NCI-H146 treated with DMSO at 0.1 percent for 48 hours (cell line): ENCODE data around the gene HES6.
"Not testable (repeated sequence)": the region's sequence is repeated elsewhere in the genome, so short reads cannot be mapped to it uniquely, and the experiment has no call there.

Experiments used
- DNase-seq: peaks from one replicate; lab custom pipeline; 2025; ENCODE audit not compliant: unreplicated experiment; lab: John Stamatoyannopoulos, UW

Gene HES6

DNA sequence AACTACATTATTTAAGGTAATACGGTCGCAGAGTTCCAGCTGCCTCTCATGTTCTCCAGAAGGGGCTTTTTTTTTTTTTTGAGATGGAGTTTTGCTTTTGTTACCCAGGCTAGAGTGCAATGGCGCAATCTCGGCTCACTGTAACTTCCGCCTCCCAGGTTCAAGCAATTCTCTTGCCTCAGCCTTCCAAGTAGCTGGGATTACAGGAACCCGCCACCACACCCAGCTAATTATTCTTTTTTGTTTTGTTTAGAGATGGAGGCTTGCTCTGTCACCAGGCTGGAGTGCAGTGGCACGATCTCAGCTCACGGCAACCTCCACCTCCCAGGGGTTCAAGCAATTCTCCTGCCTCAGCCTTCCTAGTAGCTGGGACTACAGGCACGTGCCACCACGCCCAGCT is 33.6 kb upstream of the HES6 start:
- DNase-seq: not testable (repeated sequence)

- DNase-seq: no peak
These were observed 32.3 kb upstream of the HES6 start for GRCh38 chr2:238272156-238272555.

- DNase-seq: not testable (repeated sequence)
These were observed 31.8 kb upstream of the HES6 start for GRCh38 chr2:238271686-238272085.

GRCh38 chr2:238271061-238271554 is 31.3 kb upstream of the HES6 start:
- DNase-seq: no peak

DNA sequence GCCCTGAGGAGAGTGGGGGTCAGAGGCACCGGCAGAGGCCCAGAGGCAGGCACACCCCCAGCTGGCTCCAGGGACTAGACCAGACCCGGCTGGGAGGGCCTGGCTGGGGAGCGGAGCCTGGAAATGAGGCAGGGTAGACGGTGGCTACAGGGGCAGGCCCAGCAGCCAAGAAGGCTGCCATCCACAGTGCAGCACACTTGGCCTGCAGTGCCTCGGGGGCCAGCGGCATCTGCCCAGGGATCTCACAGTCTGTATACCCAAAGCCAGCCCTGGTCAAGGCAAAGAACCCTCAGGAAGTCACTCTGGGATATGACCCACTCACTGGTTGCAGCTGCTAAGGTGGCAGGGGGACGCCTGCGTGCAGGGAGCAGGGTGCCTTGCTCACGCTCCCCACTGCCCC is 30.8 kb upstream of the HES6 start:
- no peak for DNase-seq

DNA sequence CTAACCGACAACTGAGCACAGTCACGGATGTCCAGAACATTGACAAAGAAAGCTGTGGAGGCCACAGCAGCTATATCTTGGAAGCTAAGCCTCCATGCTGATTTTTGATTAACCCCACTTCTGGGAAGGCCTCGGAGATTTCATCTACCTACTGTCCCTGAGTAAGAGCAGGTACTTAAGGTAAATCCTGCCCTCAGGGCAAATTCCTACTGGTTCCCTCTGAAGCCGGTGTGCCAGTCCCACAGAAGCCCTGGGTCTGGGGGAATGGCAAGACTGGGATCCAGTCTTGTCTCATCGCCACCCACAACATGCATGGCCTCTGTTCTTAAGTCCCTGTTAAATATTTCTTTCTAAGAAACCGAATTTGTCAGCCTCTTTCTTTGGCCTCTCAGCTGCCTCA is 29.9 kb upstream of the HES6 start:
- no peak for DNase-seq

GRCh38 chr2:238267884-238268680 is 28.2 kb upstream of the HES6 start:
- DNase-seq: no peak

GRCh38 chr2:238267341-238267710 is 27.5 kb upstream of the HES6 start:
- DNase-seq: no peak

DNA sequence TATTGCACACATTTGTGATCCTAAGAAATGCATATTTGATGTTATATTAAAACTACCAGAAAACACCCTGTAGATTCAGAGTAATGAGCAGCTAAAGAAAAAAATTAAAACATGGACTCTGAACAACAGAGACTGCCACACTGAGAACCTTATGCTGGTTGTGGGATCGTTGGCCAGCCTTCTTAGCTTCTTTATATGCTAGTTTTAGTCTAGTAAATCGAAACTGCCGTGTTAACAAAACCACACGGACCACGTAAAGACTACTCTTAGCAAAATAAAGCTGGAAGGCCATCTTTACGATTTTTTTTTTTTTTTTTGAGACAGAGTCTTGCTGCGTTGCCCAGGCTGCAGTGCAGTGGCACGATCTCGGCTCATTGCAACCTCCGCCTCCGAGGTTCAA is 25.8 kb upstream of the HES6 start:
- DNase-seq: no peak

DNA sequence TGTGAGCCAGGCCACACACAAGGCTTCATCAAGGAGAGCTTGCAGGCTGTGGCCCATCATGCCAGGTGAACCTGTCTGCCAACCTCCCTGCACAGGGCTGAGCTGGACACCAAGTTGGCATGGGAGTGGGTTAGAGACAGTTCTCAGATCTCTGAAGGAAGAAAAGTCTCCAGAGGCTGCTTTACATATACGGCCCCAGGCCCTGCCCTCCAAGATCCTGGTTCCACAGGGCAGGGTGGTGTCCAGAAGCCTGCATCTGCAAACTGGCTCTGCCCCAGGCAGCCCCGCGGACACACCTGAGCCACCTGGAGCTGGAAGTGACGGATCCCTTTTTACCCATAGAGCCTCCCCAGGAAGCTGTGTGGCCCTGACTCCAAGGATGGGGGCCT is 24.2 kb upstream of the HES6 start:
- DNase-seq: no peak

GRCh38 chr2:238263204-238264071 is 23.6 kb upstream of the HES6 start:
- peak; percentile 25 for DNase-seq

DNA sequence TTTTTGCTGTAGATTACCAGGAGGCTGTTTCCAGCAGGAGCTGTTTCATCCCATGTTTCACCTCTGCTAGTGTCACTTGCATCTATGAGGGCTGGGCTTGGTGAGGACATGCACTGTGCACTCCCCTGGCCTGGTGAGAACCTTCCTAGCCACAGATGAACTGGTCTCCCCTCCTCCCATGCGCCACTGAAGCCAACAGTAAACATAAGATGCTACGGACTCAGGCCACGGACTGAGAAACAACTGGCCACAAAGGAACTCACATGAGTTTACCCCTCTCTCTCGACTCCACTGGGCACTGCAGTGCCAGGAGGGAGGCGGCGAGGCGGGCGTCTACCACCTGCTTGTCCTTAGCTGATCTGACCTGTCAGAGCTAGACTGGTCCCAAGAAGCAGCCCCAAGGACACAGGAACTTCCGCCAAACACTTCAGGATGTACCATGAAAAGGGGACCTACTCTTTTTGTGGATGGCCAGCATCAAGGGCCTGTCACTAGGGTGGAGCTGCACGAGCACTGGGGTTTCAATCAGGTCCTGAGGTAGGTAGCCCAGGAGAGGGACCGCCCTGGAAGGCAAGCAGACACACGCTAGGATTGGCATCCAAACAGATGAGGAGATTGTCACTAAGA is 22.8 kb upstream of the HES6 start:
- DNase-seq: no peak

DNA sequence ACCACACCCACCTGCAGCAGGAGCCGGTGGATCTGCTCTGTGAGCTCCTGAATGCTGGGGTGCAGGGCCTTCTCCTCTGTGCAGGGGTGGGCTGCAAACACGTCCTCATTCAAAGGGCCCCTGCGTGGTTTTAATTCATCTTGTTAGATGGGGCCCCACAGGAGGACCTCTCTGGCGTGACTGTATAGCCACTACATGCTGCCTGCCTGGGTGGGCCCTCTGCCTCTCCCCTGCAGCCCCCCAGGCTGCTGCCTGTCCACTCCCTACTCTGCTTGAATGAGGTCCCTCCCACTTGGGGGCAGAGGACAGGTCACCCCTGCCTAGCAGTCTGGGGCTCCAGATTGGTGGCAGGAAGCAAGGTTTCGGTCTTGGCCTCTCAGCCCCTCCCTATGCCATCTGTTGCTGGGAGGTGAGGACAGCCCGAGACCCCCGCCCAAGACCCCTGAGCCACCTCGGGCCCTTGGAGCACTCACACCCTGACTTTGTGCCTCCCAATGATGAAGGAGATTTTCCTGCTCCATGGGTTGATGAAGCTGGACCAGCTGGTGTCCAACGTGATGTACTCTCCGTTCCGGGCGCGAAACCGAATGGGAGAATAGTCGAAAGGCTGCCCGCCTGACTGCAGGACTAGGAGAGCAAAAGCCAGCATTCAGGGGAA is 22.0 kb upstream of the HES6 start:
- DNase-seq: no peak

- no peak for DNase-seq
These were observed 21.0 kb upstream of the HES6 start for GRCh38 chr2:238260883-238261282.

GRCh38 chr2:238259061-238260020 is 19.5 kb upstream of the HES6 start:
- no peak for DNase-seq

- no peak for DNase-seq
These were observed 18.2 kb upstream of the HES6 start for GRCh38 chr2:238257786-238258700.

DNA sequence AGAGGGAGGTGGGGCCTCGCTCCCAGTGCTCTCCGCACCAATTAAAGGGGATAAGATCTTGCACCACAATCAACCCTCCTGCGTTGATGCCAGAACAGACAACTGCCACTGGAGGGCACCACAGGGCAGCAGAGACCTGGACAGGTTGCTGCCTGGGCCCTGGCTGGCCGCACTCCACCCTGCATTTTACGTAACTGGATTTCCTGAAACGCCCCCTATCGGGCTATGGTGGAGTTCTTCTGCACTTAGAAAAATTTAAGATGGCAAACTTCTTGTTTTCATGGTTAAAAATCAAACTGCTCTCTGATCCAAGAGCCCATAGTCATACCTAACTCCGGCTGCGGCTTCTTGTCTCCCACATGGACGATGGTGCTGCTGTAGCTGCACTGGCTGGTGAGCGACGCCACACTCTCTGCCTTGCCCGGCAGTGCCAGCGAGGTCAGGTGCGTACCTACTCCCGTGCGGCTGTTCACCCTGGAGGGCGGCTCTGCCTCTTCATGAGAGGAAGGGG is 16.8 kb upstream of the HES6 start:
- peak; percentile 31 for DNase-seq

DNA sequence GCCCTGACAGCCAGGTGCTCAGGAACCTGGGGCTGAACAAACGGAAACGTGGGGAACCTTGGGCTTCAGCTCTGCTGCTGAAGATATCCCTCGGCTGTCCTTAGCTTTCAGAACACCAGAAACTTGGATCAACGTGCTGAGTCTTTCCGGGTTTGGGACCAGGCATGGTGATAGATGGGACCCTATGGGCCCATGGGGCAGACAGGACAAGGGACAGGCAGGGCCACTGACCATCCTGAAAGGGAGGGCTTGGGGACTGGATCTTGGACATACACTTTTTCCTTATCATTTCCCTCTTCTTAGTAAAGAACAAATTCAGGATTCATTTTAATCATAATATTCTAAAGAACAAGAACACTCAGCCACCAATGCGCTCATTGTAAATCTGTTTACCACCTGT is 16.3 kb upstream of the HES6 start:
- DNase-seq: no peak

DNA sequence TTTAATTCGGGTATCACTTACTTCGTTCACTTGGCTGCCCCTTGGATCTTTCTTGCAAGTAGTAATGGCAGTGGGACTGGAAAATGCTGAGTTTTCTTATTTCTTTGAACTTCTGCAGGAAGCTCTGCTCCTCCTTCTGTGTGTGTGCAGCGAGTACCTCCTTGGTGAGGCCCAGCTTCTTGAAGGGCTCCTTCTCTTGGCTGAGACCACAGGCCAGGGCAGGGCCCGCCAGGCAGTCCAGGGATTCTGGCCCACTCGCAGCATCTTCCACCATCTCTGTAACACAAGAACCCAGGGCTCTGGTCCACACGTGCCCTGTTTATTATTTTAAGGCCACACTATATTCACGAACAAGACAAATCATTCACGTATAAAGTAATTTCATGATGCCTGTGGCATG is 15.8 kb upstream of the HES6 start:
- DNase-seq: no peak
